ENCODE measurements around the gene SAG.
A peak's percentile ranks its signal among the peaks of the same experiment; 100 is the strongest.

The SAG gene

GRCh38 chr2:233353769-233354499 is 46.3 kb downstream of the SAG start, which contains the start of gene DGKD:
Gene DGKD, plus strand, starts transcription at chr2:233354494. Its CDS starts 25 bp downstream, at chr2:233354519.
- peak; percentile 51 to 59 (median 56) for DNase-seq (ENCODE audit: low read depth in 2 of 3, low spot score in 2 of 3)

- no peak for DNase-seq (ENCODE audit: low read depth in 2 of 3, low spot score in 2 of 3)
Measured at GRCh38 chr2:233354500-233354924, 46.9 kb downstream of the SAG start.

GRCh38 chr2:233354971-233355574 is 47.5 kb downstream of the SAG start:
- no peak for DNase-seq (ENCODE audit: low read depth in 2 of 3, low spot score in 2 of 3)

GRCh38 chr2:233355916-233356315 is 48.3 kb downstream of the SAG start:
- no peak for DNase-seq (ENCODE audit: low read depth in 2 of 3, low spot score in 2 of 3)

- no peak for DNase-seq (ENCODE audit: low read depth in 2 of 3, low spot score in 2 of 3)
Measured at GRCh38 chr2:233356546-233357308, 49.1 kb downstream of the SAG start.

GRCh38 chr2:233358335-233358734 is 50.7 kb downstream of the SAG start:
- no peak for DNase-seq (ENCODE audit: low read depth in 2 of 3, low spot score in 2 of 3)

- DNase-seq (ENCODE audit: low read depth in 2 of 3, low spot score in 2 of 3), result no peak
Measured at GRCh38 chr2:233358947-233359346, 51.3 kb downstream of the SAG start.

GRCh38 chr2:233359823-233360222 is 52.2 kb downstream of the SAG start:
- DNase-seq (ENCODE audit: low read depth in 2 of 3, low spot score in 2 of 3), result no peak

- DNase-seq (ENCODE audit: low read depth in 2 of 3, low spot score in 2 of 3), result no peak
Measured at GRCh38 chr2:233360771-233361176, 53.2 kb downstream of the SAG start.

GRCh38 chr2:233361297-233361696 is 53.7 kb downstream of the SAG start:
- DNase-seq (ENCODE audit: low read depth in 2 of 3, low spot score in 2 of 3), result no peak

- DNase-seq (ENCODE audit: low read depth in 2 of 3, low spot score in 2 of 3), result no peak
Measured at GRCh38 chr2:233362742-233363141, 55.1 kb downstream of the SAG start.

- no peak for DNase-seq (ENCODE audit: low read depth in 2 of 3, low spot score in 2 of 3)
Measured at GRCh38 chr2:233363744-233364235, 56.2 kb downstream of the SAG start.

- DNase-seq (ENCODE audit: low read depth in 2 of 3, low spot score in 2 of 3), result no peak
Measured at GRCh38 chr2:233365861-233366520, 58.4 kb downstream of the SAG start.

GRCh38 chr2:233367586-233367985 is 60.0 kb downstream of the SAG start:
- no peak for DNase-seq (ENCODE audit: low read depth in 2 of 3, low spot score in 2 of 3)

- DNase-seq (ENCODE audit: low read depth in 2 of 3, low spot score in 2 of 3), result no peak
Measured at GRCh38 chr2:233368756-233369155, 61.1 kb downstream of the SAG start.

GRCh38 chr2:233369462-233369861 is 61.8 kb downstream of the SAG start:
- DNase-seq (ENCODE audit: low read depth in 2 of 3, low spot score in 2 of 3), result no peak

- DNase-seq (ENCODE audit: low read depth in 2 of 3, low spot score in 2 of 3), result no peak
Measured at GRCh38 chr2:233369897-233370685, 62.5 kb downstream of the SAG start.

- no peak for DNase-seq (ENCODE audit: low read depth in 2 of 3, low spot score in 2 of 3)
Measured at GRCh38 chr2:233371641-233372040, 64.0 kb downstream of the SAG start.

- DNase-seq (ENCODE audit: low read depth in 2 of 3, low spot score in 2 of 3), result no peak
Measured at GRCh38 chr2:233372855-233373254, 65.2 kb downstream of the SAG start.

GRCh38 chr2:233373316-233373715 is 65.7 kb downstream of the SAG start:
- no peak for DNase-seq (ENCODE audit: low read depth in 2 of 3, low spot score in 2 of 3)
